Measurements from ENCODE around the gene POLK. TPM values are rescaled to one million over a fixed set of nuclear protein-coding genes. Genes with fewer than 3 reads are reported as not detected.

POLK gene
- total and polyA plus RNA-seq, 2 of the 13 experiments (the other 11 are each of a cell fraction or from before 2014, with no cell fraction given), result 8.6 to 11.7 TPM

- TF ChIP-seq ZNF513 (CRISPR knock-in tag; conservative IDR thresholded peaks at IDR 0.05), result no peak
- no peak for TF ChIP-seq GLI4 (CRISPR knock-in tag; IDR thresholded peaks at IDR 0.05; ENCODE audit: borderline replicate concordance)
- no peak for TF ChIP-seq BRD4 (CRISPR knock-in tag; IDR thresholded peaks at IDR 0.05)
- no peak for TF ChIP-seq KDM4B (CRISPR knock-in tag; IDR thresholded peaks at IDR 0.05)
- no peak for TF ChIP-seq ZNF460 (CRISPR knock-in tag; IDR thresholded peaks at IDR 0.05; ENCODE audit: borderline replicate concordance)
- TF ChIP-seq SRSF4 (IDR thresholded peaks at IDR 0.05; ENCODE audit: low read depth, low read length, poor library complexity, severe bottlenecking), result no peak
- TF ChIP-seq SIX1 (CRISPR knock-in tag; IDR thresholded peaks at IDR 0.05; ENCODE audit: borderline replicate concordance), result no peak
- TF ChIP-seq ZNF503 (CRISPR knock-in tag; IDR thresholded peaks at IDR 0.05), result no peak
These were observed 23.0 kb downstream of the POLK start (continued) for GRCh38 chr5:75534734-75535133.

GRCh38 chr5:75536147-75536546 is 24.5 kb downstream of the POLK start:
- no peak overlapping the region for H3K9ac ChIP-seq (ENCODE audit: insufficient read depth, low read depth, low read length)
- peaks cover 9% of the 10 kb centered on the region for H3K79me2 ChIP-seq (ENCODE audit: insufficient read depth, low read length)
- ChIA-PET CTCF (ENCODE audit: low intra/inter-chr PET ratio, low total read pairs) (no interaction called here), POLR2A (no interaction called here)
- H3K4me2 ChIP-seq (ENCODE audit: low read depth, low read length), result no peak overlapping the region
- no peak for ATAC-seq
- no peaks in the 10 kb centered on the region for H3K36me3 ChIP-seq (replicated peaks in 1 of 2; ENCODE audit: control insufficient read depth in 1 of 2, insufficient read depth in 2 of 2, low read length in 2 of 2)
- intact Hi-C loops (cut with micrococcal nuclease; ENCODE audit: unreplicated experiment) (no loop called here), in situ Hi-C loops (cut with HindIII; ENCODE audit: extremely low pct_ligation_motif_present, low pct_unique_long_range_greater_than_20kb) (no loop called here)
- H3K4me1 ChIP-seq (ENCODE audit: insufficient read depth, low read length), result no peaks in the 10 kb centered on the region
- H3K9me3 ChIP-seq (ENCODE audit: low read length), result no peaks in the 10 kb centered on the region
- H3K27me3 ChIP-seq (ENCODE audit: control insufficient read depth in 1 of 2, insufficient read depth in 2 of 2, low read length in 2 of 2), result no peaks in the 10 kb centered on the region
- no TSS peak for BruUV-seq (replicated peaks)
- TF ChIP-seq MED1 (CRISPR knock-in tag; IDR thresholded peaks at IDR 0.05) (no peak), RFX1 (IDR thresholded peaks at IDR 0.05) (peak; percentile 20; the same call in 1 of the 2 replicates)
- H3K4me3 ChIP-seq (replicated peaks in 1 of 3; ENCODE audit: insufficient read depth in 1 of 3, low read depth in 2 of 3, low read length in 3 of 3), result no peak overlapping the region
- H3K27ac ChIP-seq (ENCODE audit: extremely low read length, insufficient read depth, low read length), result no peak overlapping the region
- FAIRE-seq, result no peak
- WGBS (ENCODE audit: low lambda C conversion rate), result 94% methylated on average over 2 of the region's 3 CpGs
- no peak overlapping the region for H2AFZ ChIP-seq (ENCODE audit: low read length)
- no peak for DNase-seq (ENCODE audit: low spot score)
- 0 out of 2 replicates have a peak, but pooled peaks cover 3% of the 10 kb centered on the region for H4K20me1 ChIP-seq (ENCODE audit: insufficient read depth, low read length)
